Measurements from ENCODE around the gene IQGAP2. TPM values are rescaled to one million over a fixed set of nuclear protein-coding genes. Genes with fewer than 3 reads are reported as not detected.

Gene IQGAP2
- total RNA-seq, 1 donor, result 0.36 TPM

DNA sequence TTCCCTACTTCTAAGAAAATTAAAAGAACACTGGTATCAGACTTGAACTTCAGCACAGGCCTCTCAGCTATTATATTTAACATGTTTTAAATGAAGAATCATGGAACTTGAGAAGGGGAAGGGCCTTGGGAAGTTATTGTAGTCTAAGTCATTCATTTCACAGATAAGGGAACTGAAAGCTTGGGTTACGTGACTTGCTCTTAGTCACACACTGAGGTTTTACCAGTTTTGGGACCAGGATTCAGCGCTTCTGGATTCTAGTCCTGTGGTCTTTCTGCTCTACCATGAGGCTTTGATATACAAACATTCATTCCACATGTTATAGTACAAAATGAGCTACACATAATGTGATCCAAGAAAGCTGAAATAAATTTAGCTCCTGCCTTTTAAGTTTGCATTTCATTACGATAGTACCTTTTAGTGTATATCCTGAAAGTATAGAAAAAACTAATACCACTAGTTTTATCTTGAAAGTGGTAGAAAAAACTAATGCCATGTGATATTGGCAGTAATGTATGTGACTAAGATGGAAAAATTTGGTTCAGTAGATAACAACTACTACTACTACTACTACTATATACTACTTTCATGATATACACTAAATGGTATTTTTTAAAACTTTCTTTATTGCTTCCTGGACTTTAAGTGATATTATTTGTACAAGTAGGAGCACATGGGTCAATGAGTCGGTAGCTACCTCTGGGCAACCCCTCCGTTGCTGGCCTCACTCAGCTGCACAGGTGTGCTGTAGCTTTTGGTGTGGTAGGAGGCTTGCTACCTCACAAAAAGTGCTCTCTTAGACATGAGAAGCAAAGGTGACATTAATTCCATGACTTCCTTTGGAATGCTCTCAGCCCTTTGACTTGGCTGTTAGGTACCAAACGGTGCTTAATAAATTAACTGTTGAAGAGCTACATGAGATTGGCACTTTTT, 179.4 kb downstream of the IQGAP2 start:
- TF ChIP-seq, protein P1, sequence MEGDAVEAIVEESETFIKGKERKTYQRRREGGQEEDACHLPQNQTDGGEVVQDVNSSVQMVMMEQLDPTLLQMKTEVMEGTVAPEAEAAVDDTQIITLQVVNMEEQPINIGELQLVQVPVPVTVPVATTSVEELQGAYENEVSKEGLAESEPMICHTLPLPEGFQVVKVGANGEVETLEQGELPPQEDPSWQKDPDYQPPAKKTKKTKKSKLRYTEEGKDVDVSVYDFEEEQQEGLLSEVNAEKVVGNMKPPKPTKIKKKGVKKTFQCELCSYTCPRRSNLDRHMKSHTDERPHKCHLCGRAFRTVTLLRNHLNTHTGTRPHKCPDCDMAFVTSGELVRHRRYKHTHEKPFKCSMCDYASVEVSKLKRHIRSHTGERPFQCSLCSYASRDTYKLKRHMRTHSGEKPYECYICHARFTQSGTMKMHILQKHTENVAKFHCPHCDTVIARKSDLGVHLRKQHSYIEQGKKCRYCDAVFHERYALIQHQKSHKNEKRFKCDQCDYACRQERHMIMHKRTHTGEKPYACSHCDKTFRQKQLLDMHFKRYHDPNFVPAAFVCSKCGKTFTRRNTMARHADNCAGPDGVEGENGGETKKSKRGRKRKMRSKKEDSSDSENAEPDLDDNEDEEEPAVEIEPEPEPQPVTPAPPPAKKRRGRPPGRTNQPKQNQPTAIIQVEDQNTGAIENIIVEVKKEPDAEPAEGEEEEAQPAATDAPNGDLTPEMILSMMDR (IDR thresholded peaks at IDR 0.05; ENCODE audit: extremely low read depth, low read depth, low read length), result no peak
- H3K79me2 ChIP-seq (ENCODE audit: insufficient read depth, low read length), result no peaks in the 10 kb centered on the region
- peaks cover 11% of the 10 kb centered on the region for H3K27me3 ChIP-seq (ENCODE audit: insufficient read depth, low read length)
- H3K36me3 ChIP-seq (ENCODE audit: insufficient read depth, low read length), result no peaks in the 10 kb centered on the region
- H3K4me2 ChIP-seq (ENCODE audit: insufficient read depth, low read length), result no peak overlapping the region
- no peak overlapping the region for H2AFZ ChIP-seq (ENCODE audit: low read length)
- H4K20me1 ChIP-seq (ENCODE audit: insufficient read depth, low read length), result no peaks in the 10 kb centered on the region
- no peak for DNase-seq (ENCODE audit: insufficient read length, low spot score, missing footprints)
- H3K9me3 ChIP-seq (ENCODE audit: low read depth, low read length), result no peaks in the 10 kb centered on the region
- no peak overlapping the region for H3K27ac ChIP-seq (ENCODE audit: low read depth, low read length)
- H3K4me1 ChIP-seq (ENCODE audit: insufficient read depth, low read length), result peaks cover 7% of the 10 kb centered on the region
- H3K4me3 ChIP-seq (ENCODE audit: insufficient read depth, low read length), result no peak overlapping the region

- no peaks in the 10 kb centered on the region for H3K9me3 ChIP-seq (ENCODE audit: low read depth, low read length)
- no peak overlapping the region for H2AFZ ChIP-seq (ENCODE audit: low read length)
- H3K4me3 ChIP-seq (ENCODE audit: insufficient read depth, low read length), result no peak overlapping the region
- peaks cover 7% of the 10 kb centered on the region for H3K4me1 ChIP-seq (ENCODE audit: insufficient read depth, low read length)
- peaks cover 11% of the 10 kb centered on the region for H3K27me3 ChIP-seq (ENCODE audit: insufficient read depth, low read length)
- TF ChIP-seq, protein P1 (IDR thresholded peaks at IDR 0.05; ENCODE audit: extremely low read depth, low read depth, low read length), result peak; percentile 53
- H4K20me1 ChIP-seq (ENCODE audit: insufficient read depth, low read length), result no peaks in the 10 kb centered on the region
- no peaks in the 10 kb centered on the region for H3K36me3 ChIP-seq (ENCODE audit: insufficient read depth, low read length)
- no peaks in the 10 kb centered on the region for H3K79me2 ChIP-seq (ENCODE audit: insufficient read depth, low read length)
- no peak overlapping the region for H3K4me2 ChIP-seq (ENCODE audit: insufficient read depth, low read length)
- DNase-seq (ENCODE audit: insufficient read length, low spot score, missing footprints), result no peak
- no peak overlapping the region for H3K27ac ChIP-seq (ENCODE audit: low read depth, low read length)
Observed at GRCh38 chr5:76583163-76584047, 180.3 kb downstream of the IQGAP2 start.

- no peak overlapping the region for H3K4me2 ChIP-seq (ENCODE audit: insufficient read depth, low read length)
- H3K79me2 ChIP-seq (ENCODE audit: insufficient read depth, low read length), result no peaks in the 10 kb centered on the region
- no peak overlapping the region for H2AFZ ChIP-seq (ENCODE audit: low read length)
- peaks cover 7% of the 10 kb centered on the region for H3K4me1 ChIP-seq (ENCODE audit: insufficient read depth, low read length)
- no peaks in the 10 kb centered on the region for H4K20me1 ChIP-seq (ENCODE audit: insufficient read depth, low read length)
- DNase-seq (ENCODE audit: insufficient read length, low spot score, missing footprints), result no peak
- no peaks in the 10 kb centered on the region for H3K36me3 ChIP-seq (ENCODE audit: insufficient read depth, low read length)
- H3K9me3 ChIP-seq (ENCODE audit: low read depth, low read length), result no peaks in the 10 kb centered on the region
- TF ChIP-seq, protein P1 (IDR thresholded peaks at IDR 0.05; ENCODE audit: extremely low read depth, low read depth, low read length), result no peak
- no peak overlapping the region for H3K27ac ChIP-seq (ENCODE audit: low read depth, low read length)
- H3K27me3 ChIP-seq (ENCODE audit: insufficient read depth, low read length), result peaks cover 21% of the 10 kb centered on the region
- H3K4me3 ChIP-seq (ENCODE audit: insufficient read depth, low read length), result no peak overlapping the region
Observed at GRCh38 chr5:76585783-76586217, 182.7 kb downstream of the IQGAP2 start.

Measured in osteoblast (primary cell).